ENCODE results near the gene TSPOAP1. TPM values are rescaled to one million over a fixed set of nuclear protein-coding genes. Genes with fewer than 3 reads are reported as not detected.

TSPOAP1 gene
- total RNA-seq, 1 donor = 22.4 TPM

DNA sequence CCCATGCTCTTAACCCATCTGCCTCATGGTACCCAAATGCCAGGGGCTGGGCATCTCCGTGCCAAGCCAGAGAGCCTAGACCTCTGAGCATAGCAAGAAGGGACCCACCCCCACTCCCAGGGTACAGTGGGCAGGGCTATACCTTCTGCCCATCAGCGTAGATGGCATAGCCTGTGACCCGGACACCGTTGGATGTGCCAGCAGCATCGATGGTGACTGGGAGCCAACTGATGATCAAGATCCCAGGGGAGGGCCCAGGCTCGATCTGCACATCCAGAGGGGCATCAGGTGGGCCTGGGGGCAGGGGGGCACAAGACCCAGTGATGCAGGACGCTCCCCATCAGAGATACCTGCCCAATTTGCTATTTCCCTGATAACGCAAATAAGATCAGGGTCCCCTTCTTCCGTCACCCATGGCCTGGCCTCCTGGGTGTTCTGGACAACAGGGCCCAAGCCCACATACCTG, 17.1 kb downstream of the TSPOAP1 start:
- Histone ChIP-seq H3K27me3 (ENCODE audit: insufficient read depth, low read length) (no peaks in the 10 kb centered on the region), H3K4me3 (ENCODE audit: low read length) (no peak overlapping the region), H3K4me1 (ENCODE audit: insufficient read depth, low read length) (peaks cover 15% of the 10 kb centered on the region), H3K9me3 (ENCODE audit: low read depth, low read length) (no peaks in the 10 kb centered on the region)

DNA sequence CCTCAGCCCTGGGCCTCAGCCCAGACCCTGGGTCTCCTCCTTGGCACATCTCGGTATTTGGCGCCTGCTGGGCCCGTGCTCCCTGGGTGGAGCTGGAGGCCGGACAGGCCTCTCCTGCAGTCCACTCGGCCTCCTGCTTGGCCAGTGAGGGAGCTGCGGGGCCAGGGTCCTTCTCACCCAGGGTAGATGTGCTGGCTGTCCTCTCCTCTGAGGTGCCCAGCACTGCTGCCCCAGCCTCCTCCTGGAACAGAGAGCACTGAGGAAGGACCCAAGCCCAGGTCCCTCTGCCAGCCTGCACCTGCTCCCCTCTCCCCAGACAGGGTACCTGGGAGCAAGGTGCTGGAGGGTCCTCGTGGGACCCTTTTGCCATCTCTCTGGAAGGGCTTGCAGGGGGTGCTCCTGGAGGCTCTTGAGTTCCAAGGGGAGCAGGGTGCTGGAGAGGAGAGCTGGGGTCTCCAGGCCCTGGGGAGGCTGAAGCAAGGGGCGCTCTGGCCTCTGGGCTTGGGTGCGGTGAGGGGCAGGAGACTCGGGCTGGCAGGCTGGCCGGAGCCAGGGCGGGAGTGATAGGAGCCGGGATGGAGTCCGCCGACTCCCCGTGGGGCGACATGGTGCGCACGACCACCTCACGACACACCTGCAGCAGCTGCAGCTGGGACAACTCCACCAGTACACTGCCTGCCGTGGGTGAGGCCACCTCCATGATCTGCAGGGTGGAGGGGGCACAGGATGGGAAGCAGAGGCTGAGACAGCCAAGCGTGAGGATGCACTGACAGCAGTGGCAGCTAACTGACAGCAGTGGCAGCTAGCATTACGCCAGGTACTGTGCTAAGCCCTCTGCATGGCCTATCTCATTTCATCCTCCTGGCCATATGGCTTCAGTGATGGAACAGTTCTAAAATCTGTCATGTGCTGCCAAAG, 17.8 kb downstream of the TSPOAP1 start:
- H3K9me3 ChIP-seq (ENCODE audit: low read depth, low read length) = no peaks in the 10 kb centered on the region
- H3K4me3 ChIP-seq (ENCODE audit: low read length) = no peak overlapping the region
- no peaks in the 10 kb centered on the region for H3K27me3 ChIP-seq (ENCODE audit: insufficient read depth, low read length)
- peaks cover 15% of the 10 kb centered on the region for H3K4me1 ChIP-seq (ENCODE audit: insufficient read depth, low read length)

DNA sequence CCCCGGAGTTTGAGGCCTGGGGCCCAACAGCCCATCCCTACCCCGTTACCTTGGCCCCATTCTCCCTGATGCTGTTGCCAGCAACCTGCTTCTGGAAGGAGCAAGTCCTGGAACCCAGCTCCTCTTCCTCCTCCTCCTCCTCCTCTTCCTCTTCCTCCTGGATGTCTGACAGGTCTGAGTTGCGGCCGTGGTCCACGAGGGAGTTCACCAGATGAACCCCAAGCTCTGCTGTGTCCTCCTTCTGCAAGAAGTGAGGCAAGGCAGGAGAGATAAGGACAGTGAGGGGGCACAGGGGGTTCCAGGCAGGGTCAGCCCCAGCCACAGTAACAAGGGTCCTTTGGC, 18.7 kb downstream of the TSPOAP1 start:
- Histone ChIP-seq H3K27me3 (ENCODE audit: insufficient read depth, low read length) (no peaks in the 10 kb centered on the region), H3K4me1 (ENCODE audit: insufficient read depth, low read length) (peaks cover 15% of the 10 kb centered on the region), H3K4me3 (ENCODE audit: low read length) (no peak overlapping the region), H3K9me3 (ENCODE audit: low read depth, low read length) (no peaks in the 10 kb centered on the region)

DNA sequence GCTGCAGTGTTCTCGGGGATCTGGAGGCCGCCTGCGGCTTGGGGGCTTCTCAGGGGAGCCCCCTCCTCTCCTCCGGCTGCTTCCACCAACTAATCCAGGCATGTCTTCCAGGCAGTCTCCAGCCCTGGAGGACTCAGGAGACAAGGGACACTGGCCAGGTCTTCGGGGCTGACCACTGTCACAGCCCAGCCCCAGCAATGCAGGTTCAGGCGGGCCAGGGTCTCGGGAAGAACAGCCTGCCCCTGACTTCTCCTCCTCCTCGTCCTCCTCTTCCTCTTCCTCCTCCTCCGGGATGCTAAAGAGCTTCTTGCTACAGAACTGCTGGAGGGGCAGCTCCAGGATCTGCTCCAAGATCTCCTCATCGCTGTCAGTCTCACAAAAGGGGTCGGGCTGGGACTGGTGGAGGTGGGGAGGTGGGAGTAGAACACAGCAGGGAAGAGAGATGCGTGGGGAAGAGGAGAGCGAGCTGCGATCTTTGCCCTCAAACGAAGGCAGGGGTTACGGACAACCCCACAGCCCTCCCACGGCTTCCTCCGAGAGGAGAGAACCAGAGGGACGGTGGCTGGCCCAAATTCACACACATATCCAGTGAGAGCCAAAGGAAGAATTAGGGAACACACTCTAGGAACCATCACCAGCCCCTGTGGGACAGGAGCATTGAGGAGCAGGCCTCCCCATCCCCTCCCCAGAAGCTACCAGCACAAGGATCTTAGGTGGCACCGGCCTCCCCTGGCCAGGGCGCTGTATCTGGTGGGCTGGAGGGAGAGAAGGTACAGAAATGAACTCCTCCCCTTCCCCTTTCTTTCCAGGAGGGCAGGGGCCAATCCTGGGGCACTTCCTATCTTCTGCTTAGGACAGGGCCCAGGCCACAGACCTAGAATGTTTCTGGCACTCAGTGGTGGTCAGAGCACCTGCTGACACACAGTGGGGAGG, 19.3 kb downstream of the TSPOAP1 start:
- Histone ChIP-seq H3K9me3 (ENCODE audit: low read depth, low read length) (no peaks in the 10 kb centered on the region), H3K4me1 (ENCODE audit: insufficient read depth, low read length) (peaks cover 20% of the 10 kb centered on the region), H3K27me3 (ENCODE audit: insufficient read depth, low read length) (no peaks in the 10 kb centered on the region), H3K4me3 (ENCODE audit: low read length) (no peak overlapping the region)

DNA sequence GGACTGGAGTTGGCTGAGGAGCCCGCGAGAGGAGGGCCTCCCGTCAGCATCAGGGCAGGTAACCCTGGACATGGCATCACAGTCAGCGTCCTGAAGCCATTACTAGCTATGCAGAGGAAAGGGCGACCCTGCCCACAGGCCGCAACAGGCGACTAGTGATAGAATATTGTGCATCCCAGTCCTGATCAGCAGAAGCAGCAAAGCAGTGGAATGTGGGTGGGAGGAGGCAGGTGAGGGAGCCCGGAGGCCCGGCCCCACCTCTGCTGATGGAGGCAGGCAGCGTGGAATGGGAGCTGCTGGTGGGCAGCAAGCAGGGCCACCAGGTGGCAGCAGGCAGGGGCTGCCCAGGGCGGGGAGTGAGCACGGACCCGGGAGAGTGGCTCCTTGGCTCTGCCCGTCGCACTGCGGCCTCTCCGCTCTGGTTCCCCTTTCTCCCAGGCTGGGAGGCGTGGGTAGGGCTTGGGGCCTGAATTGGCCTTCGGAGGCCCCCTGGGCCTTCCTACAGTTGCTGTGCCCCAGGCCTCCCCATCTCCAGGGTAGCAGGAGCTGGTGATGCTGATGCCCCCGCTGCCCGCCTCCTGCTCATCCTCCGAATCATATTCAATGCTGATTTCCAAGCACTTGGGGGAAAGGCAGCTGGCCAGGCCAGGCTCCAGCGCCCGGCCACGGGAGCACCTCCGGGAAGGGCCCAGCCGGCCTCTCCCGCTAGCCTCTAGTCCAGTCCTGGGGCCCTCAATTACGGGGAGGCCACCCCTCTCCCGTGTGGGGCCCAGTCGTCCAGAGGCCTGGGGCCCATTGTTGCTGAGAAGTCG, 20.2 kb downstream of the TSPOAP1 start:
- no peaks in the 10 kb centered on the region for H3K27me3 ChIP-seq (ENCODE audit: insufficient read depth, low read length)
- H3K9me3 ChIP-seq (ENCODE audit: low read depth, low read length) = no peaks in the 10 kb centered on the region
- H3K4me3 ChIP-seq (ENCODE audit: low read length) = no peak overlapping the region
- H3K4me1 ChIP-seq (ENCODE audit: insufficient read depth, low read length) = peaks cover 28% of the 10 kb centered on the region

DNA sequence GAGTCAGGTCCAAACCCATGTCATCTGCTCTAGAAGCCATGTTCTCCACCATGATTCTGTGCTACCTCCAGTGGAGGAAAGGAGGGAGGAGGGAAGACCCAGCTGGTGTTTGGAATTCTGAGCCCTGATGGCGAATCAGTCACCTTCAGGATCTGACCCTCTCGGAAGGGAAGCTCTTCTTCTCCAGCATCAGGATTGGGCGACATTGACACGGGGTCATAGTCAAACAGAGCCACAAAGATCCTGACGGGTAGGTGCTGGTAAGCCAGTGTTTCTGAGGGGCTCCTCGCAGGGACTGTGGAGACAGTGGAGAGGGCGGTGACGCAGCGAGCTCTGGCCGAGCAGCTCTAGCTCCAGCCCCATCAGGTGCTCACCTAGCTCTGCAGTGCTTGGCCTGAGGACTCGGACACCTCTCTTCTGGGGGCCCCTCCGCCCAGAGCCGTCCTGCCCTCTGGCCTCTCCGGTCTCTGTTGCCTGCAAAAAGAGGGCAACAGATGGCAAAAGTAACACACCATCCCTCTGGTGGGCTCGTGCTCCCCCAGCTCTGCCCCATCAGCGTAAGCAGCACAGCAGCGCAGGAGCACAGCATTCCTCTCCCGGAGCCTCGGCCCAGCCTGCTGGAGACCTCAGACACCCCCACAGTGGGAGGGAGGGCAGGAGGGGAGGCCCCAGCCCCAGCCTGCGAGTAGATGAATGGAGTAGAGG, 21.0 kb downstream of the TSPOAP1 start:
- H3K4me3 ChIP-seq (ENCODE audit: low read length) = no peak overlapping the region
- H3K9me3 ChIP-seq (ENCODE audit: low read depth, low read length) = no peaks in the 10 kb centered on the region
- H3K4me1 ChIP-seq (ENCODE audit: insufficient read depth, low read length) = peaks cover 36% of the 10 kb centered on the region
- H3K27me3 ChIP-seq (ENCODE audit: insufficient read depth, low read length) = no peaks in the 10 kb centered on the region

DNA sequence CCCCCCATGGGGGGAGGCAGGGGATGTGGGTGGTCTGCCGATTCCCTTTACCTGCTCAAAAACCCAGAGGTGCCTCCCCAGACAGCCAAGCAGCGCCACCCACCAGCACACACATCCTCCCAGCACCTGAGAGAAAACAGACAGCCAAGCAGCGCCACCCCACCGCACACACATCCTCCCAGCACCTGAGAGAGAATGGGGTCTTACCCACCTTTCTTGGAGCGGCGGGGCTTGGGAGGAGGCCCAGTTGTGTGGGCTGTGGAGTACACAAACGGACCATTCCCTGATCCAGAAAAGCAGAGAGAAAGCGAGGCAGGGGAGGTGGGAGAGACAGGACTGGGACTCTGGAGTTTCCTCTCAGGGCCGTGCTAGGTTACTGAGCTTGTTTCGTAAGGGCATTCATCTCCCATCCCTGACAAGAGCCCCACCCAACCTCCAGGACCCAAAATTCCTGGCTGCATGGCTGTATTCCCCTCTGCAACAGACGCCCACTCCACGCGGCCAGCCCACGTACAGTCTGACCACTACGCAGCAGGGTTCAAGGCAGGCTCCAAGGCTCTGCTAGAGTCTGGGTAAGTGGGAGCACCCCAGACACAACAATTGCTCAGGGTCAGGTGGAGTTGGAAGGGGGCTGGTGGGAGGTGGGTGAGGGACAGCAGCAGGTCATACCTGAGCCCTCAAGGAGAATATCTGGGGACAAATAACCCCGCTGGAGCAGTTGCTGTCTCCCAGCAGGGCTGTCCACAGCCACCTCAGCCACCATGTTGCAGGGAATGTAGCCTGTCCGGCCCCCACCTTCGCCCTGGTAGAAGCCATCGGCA, 22.3 kb downstream of the TSPOAP1 start:
- Histone ChIP-seq H3K4me1 (ENCODE audit: insufficient read depth, low read length) (peaks cover 48% of the 10 kb centered on the region), H3K9me3 (ENCODE audit: low read depth, low read length) (no peaks in the 10 kb centered on the region), H3K4me3 (ENCODE audit: low read length) (no peak overlapping the region), H3K27me3 (ENCODE audit: insufficient read depth, low read length) (no peaks in the 10 kb centered on the region)

DNA sequence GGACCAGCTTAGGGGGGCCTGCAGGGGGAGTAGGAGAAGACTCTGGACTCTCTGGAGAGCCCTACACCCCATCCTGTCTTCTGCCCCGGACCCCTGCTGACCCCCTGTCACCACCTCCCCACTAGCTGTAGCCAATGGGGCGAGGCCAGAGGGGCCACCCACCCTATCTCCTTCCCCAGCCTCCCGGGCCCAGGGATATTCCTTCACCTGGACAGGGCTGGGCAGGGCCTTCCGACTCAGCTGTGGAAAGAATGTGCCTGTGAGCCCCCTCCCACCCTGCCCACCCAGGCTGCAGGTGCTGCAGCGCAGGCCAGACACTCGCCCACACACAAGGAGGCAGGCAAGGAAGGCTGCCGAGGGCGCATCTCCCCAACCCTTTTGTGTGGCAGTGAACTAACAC, 23.0 kb downstream of the TSPOAP1 start:
- Histone ChIP-seq H3K4me1 (ENCODE audit: insufficient read depth, low read length) (peaks cover 55% of the 10 kb centered on the region), H3K4me3 (ENCODE audit: low read length) (no peak overlapping the region), H3K27me3 (ENCODE audit: insufficient read depth, low read length) (no peaks in the 10 kb centered on the region), H3K9me3 (ENCODE audit: low read depth, low read length) (no peaks in the 10 kb centered on the region)

DNA sequence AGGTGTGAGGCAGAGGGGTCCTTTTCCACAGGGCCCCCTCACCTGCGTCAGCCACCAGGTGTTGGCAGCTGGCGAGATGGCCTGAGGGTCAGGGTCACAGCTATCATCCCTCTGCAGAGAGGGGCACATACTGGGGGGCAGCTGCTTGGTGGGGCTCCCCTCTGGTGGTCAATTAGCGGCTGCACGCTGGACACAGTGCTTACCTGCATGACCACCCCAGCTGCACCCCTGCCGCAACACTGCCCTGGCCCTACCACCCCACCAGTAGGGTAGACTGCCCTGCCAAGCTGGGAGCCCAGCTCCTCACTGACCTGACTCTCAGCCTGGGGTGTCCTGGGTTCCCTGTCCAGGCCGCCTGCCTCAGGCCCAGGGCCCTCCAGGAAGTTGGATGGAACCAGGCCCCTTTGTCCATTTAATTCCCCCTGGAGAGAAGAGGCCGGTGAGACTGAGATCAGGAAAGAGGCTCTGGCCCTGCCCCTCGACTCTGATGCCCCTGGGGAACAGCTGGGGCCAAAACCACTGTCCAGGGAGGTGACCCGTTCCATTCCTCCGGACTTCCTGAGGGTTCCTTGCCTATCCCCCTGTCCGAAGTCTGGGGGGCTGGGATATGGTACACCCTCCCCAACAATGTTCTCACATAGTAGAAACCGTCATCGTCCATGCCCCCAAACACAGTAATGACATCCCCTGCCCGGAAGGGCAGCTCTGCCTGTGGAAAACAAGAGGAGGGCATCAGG, 23.7 kb downstream of the TSPOAP1 start:
- Histone ChIP-seq H3K4me3 (ENCODE audit: low read length) (no peak overlapping the region), H3K27me3 (ENCODE audit: insufficient read depth, low read length) (no peaks in the 10 kb centered on the region), H3K4me1 (ENCODE audit: insufficient read depth, low read length) (peaks cover 55% of the 10 kb centered on the region), H3K9me3 (ENCODE audit: low read depth, low read length) (no peaks in the 10 kb centered on the region)

DNA sequence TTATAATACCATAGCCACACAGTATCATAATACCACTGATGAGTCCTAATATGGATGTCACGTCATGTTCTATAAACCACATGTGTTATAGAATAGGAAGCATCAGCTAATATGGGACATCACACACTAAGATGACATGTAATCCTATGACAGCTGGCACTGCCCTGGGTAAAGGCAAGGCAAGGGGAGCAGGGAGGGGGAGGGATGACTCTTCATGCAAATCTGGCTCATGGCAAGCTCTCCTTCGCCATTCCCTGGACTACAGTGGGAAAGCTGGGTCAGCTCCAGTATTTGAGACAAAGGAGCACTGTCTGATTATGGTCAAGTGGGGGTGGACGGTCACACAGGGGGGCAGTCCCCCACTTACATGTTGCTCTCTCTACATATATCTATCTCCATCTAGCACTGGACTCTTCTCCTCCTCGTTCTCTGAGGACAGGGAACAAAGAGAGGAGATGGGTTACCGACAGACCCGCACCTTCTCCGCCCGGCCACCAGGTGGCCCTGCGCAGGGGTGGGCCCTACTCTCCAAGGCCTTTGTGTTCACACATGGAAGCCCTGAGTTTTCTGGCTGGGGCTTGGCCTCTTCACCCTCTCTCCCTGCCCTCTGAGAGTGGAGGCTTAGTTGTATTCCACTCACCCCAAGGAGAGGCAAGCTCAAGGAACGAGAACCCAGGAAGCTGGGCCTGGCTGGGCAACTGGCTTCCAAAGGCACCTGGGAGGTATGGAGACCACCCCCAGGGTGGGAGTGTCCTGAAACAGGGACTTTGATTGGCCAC, 24.4 kb downstream of the TSPOAP1 start:
- no peak overlapping the region for H3K4me3 ChIP-seq (ENCODE audit: low read length)
- peaks cover 49% of the 10 kb centered on the region for H3K4me1 ChIP-seq (ENCODE audit: insufficient read depth, low read length)
- no peaks in the 10 kb centered on the region for H3K27me3 ChIP-seq (ENCODE audit: insufficient read depth, low read length)
- H3K9me3 ChIP-seq (ENCODE audit: low read depth, low read length) = no peaks in the 10 kb centered on the region

DNA sequence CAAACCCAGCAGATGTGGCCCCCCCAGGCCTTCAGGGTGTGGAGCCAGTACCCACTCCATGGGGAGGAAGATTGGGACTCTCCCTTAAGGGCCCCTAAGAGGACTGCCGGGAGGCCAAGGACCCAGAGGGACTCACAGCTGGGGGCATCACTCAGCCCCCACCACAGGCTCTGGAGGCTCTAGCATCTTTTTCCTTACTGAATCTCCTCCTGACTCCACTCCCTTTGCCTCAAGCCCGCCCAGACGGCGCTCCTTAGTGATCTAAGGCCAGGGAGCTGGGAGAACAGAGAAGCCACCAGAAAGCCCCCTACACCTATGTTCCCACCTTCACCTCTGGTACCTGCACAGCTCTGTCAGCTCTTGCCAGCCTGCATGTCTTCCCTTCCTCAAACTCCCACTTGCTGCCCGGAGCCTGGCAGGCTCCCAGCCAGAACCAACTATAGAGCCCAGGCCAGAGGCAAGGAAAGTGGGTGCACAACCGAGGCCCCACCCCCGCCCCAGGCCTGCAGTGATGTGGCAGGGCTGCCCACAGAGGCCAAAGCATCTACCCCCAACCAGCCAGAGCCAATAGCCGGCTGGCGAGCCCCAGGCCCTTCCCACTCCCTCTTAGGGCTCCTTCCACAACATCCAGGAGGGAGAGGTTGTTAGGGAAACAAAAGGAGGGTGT, 25.5 kb downstream of the TSPOAP1 start:
- Histone ChIP-seq H3K27me3 (ENCODE audit: insufficient read depth, low read length) (no peaks in the 10 kb centered on the region), H3K9me3 (ENCODE audit: low read depth, low read length) (no peaks in the 10 kb centered on the region), H3K4me1 (ENCODE audit: insufficient read depth, low read length) (peaks cover 40% of the 10 kb centered on the region), H3K4me3 (ENCODE audit: low read length) (no peak overlapping the region)

All from mononuclear cell (primary cell).